ENCODE measurements around the gene SWT1.

DNA sequence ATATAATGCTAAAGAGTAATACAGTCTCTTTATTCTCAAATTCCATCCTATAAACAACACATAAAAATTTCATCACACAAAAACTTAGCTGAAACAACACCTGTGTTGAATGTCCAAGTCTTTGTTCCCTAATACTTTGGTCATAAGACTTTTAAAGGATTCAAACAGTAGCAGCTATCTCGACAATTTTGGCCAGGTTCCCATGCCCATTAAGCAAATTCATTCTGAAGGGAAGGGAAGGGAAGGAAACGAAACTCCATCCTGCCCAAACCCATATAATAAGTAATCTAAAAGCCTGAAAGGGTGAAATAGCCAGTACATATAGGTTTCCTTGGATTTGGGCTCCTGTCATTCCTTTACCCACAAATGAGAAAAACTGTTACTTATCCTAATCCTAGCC lies 152.6 kb downstream of the SWT1 start:
- TF ChIP-seq CTCF (conservative IDR thresholded peaks at IDR 0.05; ENCODE audit: low read length) = no peak
- no peak for TF ChIP-seq EZH2phosphoT487 (IDR thresholded peaks at IDR 0.05; ENCODE audit: borderline replicate concordance)

Data from Loucy (cell line).